Measurements from ENCODE around the gene LRRN3.

- no peak for TF ChIP-seq ATF3 (IDR thresholded peaks at IDR 0.05; ENCODE audit: borderline replicate concordance, extremely low read depth, low read depth, low read length)
- TF ChIP-seq POLR2AphosphoS5 (IDR thresholded peaks at IDR 0.05; ENCODE audit: low read length), result no peak
- TF ChIP-seq CREB1 (IDR thresholded peaks at IDR 0.05; ENCODE audit: low read depth), result no peak
Observed at GRCh38 chr7:111101856-111102646, 11.1 kb downstream of the LRRN3 start.

Data from GM12878 (cell line).